ENCODE results near the gene SDHB. TPM values are rescaled to one million over a fixed set of nuclear protein-coding genes. Genes with fewer than 3 reads are reported as not detected.

The SDHB gene
- total and polyA plus RNA-seq, 4 donors: 55.1 to 130 (median 71.7) TPM

DNA sequence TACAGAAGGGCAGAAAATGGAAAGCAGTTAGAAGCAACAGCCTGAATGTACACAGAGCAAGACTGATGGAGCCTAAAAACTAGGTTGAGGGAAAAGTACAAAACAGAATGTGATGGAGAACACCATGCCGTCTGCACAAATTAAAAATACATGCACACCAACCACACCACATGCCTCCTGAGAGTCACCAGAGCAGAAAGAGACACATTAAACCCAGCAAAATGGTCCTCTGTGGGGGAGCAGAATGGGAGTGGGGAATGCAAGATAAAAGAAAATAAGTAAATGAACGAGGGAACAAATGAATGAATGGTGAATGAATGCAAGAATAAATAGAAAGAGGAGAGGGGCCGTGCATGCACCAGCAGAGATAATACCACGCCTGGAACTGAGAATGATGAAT is 41.3 kb upstream of the SDHB start:
- 47 to 67% methylated on average over 4 of the region's 4 CpGs for WGBS, 2 donors
- H3K4me3 ChIP-seq (ENCODE audit: low read length in 2 of 2): no peak overlapping the region
- intact Hi-C loops (cut with DNase I): no loop called here
- ATAC-seq (ENCODE audit: low FRiP score) (no peak), DNase-seq (no peak)
- H3K9me3 ChIP-seq (ENCODE audit: control insufficient read depth, low read length): peaks cover 2% of the 10 kb centered on the region
- H3K4me1 ChIP-seq (ENCODE audit: control insufficient read depth in 1 of 2, insufficient read depth in 2 of 2, low read length in 2 of 2): no peaks in the 10 kb centered on the region
- H3K27ac ChIP-seq (ENCODE audit: low read depth in 1 of 2, low read length in 2 of 2): no peak overlapping the region
- H3K36me3 ChIP-seq (ENCODE audit: control insufficient read depth in 1 of 2, insufficient read depth in 2 of 2, low read length in 1 of 2): no peaks in the 10 kb centered on the region
- no peaks in the 10 kb centered on the region for H3K27me3 ChIP-seq (ENCODE audit: control insufficient read depth in 1 of 2, insufficient read depth in 2 of 2, low read length in 1 of 2)

DNA sequence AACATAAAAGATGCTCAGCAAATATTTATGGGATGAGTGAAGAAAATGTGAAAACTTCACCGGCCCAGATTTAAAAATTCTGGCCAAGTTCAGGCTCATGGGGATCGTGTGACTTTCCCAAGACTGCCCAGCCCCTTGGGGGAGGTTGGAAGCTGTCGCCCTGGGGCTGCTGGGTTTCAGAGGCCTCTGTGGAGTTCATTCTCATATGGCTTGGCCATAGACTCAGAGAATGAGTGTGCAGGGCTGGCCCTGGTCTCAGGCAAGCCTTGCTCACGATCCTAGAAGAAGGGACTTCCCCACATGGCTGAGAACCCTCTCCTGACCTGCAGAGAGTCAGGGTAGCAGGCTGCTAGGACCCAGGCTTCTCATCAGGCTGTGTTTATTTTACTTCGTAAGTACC is 40.8 kb upstream of the SDHB start:
- WGBS, 2 donors: 46 to 51% methylated on average over 5 of the region's 5 CpGs
- no peaks in the 10 kb centered on the region for H3K4me1 ChIP-seq (ENCODE audit: control insufficient read depth in 1 of 2, insufficient read depth in 2 of 2, low read length in 2 of 2)
- intact Hi-C loops (cut with DNase I): no loop called here
- DNase-seq: no peak
- H3K36me3 ChIP-seq (ENCODE audit: control insufficient read depth in 1 of 2, insufficient read depth in 2 of 2, low read length in 1 of 2): no peaks in the 10 kb centered on the region
- no peaks in the 10 kb centered on the region for H3K27me3 ChIP-seq (ENCODE audit: control insufficient read depth in 1 of 2, insufficient read depth in 2 of 2, low read length in 1 of 2)
- no peak overlapping the region for H3K27ac ChIP-seq (ENCODE audit: low read depth in 1 of 2, low read length in 2 of 2)
- ATAC-seq (ENCODE audit: low FRiP score): no peak
- H3K9me3 ChIP-seq (ENCODE audit: control insufficient read depth, low read length): peaks cover 2% of the 10 kb centered on the region
- no peak overlapping the region for H3K4me3 ChIP-seq (ENCODE audit: low read length in 2 of 2)

DNA sequence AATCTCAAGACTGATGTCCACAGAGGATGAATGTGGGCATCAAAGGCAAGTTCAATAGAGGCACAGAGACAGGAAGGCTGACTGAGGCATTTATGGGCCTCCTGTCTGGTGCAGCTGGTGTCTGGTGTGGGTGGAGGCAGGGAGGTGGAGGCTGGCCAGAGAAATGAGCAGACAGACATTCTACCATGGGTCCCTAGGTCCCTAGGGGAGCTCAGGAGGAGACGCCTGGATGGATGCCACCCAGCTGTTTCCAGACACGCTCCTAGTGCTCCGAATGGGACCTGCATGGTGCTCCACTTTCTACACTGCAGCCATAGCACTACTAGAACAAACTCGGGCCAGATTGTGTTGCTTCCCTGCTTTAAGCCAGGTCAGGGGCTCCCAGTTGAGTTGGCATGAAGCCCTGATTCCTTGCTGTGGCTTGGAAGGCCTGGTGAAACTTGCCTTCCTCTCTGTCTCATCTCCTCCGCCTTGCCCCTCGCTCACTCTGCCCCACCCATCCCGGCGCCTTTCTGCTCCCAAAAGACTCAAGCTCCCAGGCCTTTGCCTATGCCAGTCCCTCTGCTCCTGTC is 40.1 kb upstream of the SDHB start:
- no peaks in the 10 kb centered on the region for H3K4me1 ChIP-seq (ENCODE audit: control insufficient read depth in 1 of 2, insufficient read depth in 2 of 2, low read length in 2 of 2)
- no peak overlapping the region for H3K4me3 ChIP-seq (ENCODE audit: low read length in 2 of 2)

DNA sequence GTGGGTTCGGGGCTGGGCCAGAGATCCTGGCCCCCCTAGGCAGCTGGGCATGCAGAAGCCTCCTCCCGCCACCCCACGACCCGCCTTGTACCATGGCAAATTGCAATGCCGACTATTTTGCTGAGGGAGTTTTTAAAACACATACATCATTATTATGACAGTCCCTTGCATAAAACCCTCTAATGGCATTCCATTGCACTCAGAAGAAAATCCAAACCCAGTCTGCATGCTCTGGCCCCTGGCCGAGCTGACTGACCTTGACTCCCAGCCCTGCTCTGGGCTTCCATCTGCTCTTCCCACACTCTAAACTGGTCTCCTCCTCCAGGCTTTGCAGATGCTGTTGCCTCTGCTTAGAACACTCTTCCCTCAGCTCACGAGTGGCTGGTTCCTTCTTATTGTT is 37.4 kb upstream of the SDHB start:
- Histone ChIP-seq H3K36me3 (ENCODE audit: control insufficient read depth in 1 of 2, insufficient read depth in 2 of 2, low read length in 1 of 2) (no peaks in the 10 kb centered on the region), H3K4me1 (ENCODE audit: control insufficient read depth in 1 of 2, insufficient read depth in 2 of 2, low read length in 2 of 2) (no peaks in the 10 kb centered on the region), H3K9me3 (ENCODE audit: control insufficient read depth, low read length) (peaks cover 2% of the 10 kb centered on the region), H3K4me3 (ENCODE audit: low read length in 2 of 2) (no peak overlapping the region), H3K27me3 (ENCODE audit: control insufficient read depth in 1 of 2, insufficient read depth in 2 of 2, low read length in 1 of 2) (no peaks in the 10 kb centered on the region), H3K27ac (ENCODE audit: low read depth in 1 of 2, low read length in 2 of 2) (no peak overlapping the region)
- ATAC-seq (ENCODE audit: low FRiP score) (no peak), DNase-seq (no peak)
- 62 to 70% methylated on average over 7 of the region's 7 CpGs for WGBS, 2 donors
- intact Hi-C loops (cut with DNase I): no loop called here

More for the DNA sequence above, 40.1 kb upstream of the SDHB start:
- DNase-seq: no peak
- no peak for ATAC-seq (ENCODE audit: low FRiP score)
- intact Hi-C loops (cut with DNase I): no loop called here
- Histone ChIP-seq H3K27me3 (ENCODE audit: control insufficient read depth in 1 of 2, insufficient read depth in 2 of 2, low read length in 1 of 2) (no peaks in the 10 kb centered on the region), H3K36me3 (ENCODE audit: control insufficient read depth in 1 of 2, insufficient read depth in 2 of 2, low read length in 1 of 2) (no peaks in the 10 kb centered on the region), H3K9me3 (ENCODE audit: control insufficient read depth, low read length) (peaks cover 2% of the 10 kb centered on the region), H3K27ac (ENCODE audit: low read depth in 1 of 2, low read length in 2 of 2) (no peak overlapping the region)
- 82 to 83% methylated on average over 8 of the region's 8 CpGs for WGBS, 2 donors

DNA sequence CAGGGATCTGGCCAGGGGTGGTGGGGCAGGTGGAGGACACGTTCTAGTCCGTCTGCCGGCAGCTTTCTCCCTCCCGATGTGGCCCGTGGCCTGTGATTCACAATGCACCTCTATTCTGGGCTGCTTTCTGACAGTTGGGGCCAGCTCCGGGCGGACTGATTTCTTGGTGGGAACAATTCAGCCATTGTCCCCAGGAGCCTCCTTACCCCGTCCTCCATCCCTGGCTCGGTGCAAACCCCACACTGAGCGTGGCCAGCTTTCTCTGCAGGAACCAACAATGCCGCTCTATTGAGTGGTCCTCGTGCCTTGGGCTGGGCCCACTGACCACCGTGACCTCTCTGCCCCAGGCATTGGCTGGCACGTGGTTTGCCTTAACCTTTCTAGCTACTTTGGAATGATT is 35.7 kb upstream of the SDHB start:
- intact Hi-C loops (cut with DNase I): no loop called here
- DNase-seq: no peak
- no peaks in the 10 kb centered on the region for H3K27me3 ChIP-seq (ENCODE audit: control insufficient read depth in 1 of 2, insufficient read depth in 2 of 2, low read length in 1 of 2)
- ATAC-seq (ENCODE audit: low FRiP score): no peak
- whole genome bisulfite sequencing, 2 donors: 87 to 89% methylated on average over 14 of the region's 14 CpGs
- H3K4me3 ChIP-seq (ENCODE audit: low read length in 2 of 2): no peak overlapping the region
- no peaks in the 10 kb centered on the region for H3K36me3 ChIP-seq (ENCODE audit: control insufficient read depth in 1 of 2, insufficient read depth in 2 of 2, low read length in 1 of 2)
- peaks cover 2% of the 10 kb centered on the region for H3K9me3 ChIP-seq (ENCODE audit: control insufficient read depth, low read length)
- H3K27ac ChIP-seq (ENCODE audit: low read depth in 1 of 2, low read length in 2 of 2): no peak overlapping the region
- no peaks in the 10 kb centered on the region for H3K4me1 ChIP-seq (ENCODE audit: control insufficient read depth in 1 of 2, insufficient read depth in 2 of 2, low read length in 2 of 2)

DNA sequence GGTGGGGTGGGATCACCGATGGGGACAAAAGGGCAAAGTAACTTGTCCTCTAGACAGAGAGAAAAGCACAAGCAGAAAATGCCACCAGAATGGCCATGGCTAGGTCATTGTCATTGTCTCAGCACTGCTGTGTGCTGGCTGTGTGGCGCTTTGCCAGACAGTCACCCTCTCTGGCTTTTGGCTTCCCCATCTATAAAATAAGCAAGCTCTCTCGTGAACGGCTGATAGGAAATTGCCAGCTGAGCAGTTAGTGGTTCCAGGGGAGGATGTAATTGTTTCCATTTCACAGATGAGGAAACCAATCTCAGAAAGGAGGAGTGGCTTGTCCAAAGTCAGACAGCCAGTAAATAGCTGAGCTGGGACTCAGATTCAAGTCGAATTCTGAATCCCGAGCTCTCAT is 32.9 kb upstream of the SDHB start:
- DNase-seq: no peak
- Histone ChIP-seq H3K4me3 (ENCODE audit: low read length in 2 of 2) (no peak overlapping the region), H3K9me3 (ENCODE audit: control insufficient read depth, low read length) (no peaks in the 10 kb centered on the region), H3K4me1 (ENCODE audit: control insufficient read depth in 1 of 2, insufficient read depth in 2 of 2, low read length in 2 of 2) (no peaks in the 10 kb centered on the region), H3K36me3 (ENCODE audit: control insufficient read depth in 1 of 2, insufficient read depth in 2 of 2, low read length in 1 of 2) (no peaks in the 10 kb centered on the region), H3K27me3 (ENCODE audit: control insufficient read depth in 1 of 2, insufficient read depth in 2 of 2, low read length in 1 of 2) (no peaks in the 10 kb centered on the region), H3K27ac (ENCODE audit: low read depth in 1 of 2, low read length in 2 of 2) (no peak overlapping the region)
- no peak for ATAC-seq (ENCODE audit: low FRiP score)
- intact Hi-C loops (cut with DNase I): no loop called here
- WGBS, 2 donors: 59 to 64% methylated on average over 6 of the region's 6 CpGs

DNA sequence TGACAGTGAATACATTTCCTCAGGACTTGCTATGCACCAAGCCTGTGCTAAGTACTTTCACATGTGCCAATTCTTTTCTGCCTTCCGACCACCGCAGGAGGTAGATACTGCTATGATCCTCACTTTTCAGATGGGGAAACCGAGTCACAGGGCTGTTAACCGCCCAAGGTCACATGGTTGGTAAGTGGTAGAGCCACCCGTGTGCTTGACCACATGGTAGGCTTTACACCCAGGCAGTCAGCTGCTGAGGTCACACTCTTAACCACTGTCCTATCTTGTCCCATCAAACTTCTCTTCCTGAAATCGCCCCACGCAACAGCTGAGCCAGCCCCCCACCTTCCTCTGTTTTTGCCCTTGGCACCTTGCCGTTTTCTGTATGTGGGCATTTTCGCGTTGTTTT is 31.0 kb upstream of the SDHB start:
- Histone ChIP-seq H3K4me3 (ENCODE audit: low read length in 2 of 2) (no peak overlapping the region), H3K36me3 (ENCODE audit: control insufficient read depth in 1 of 2, insufficient read depth in 2 of 2, low read length in 1 of 2) (no peaks in the 10 kb centered on the region), H3K27ac (ENCODE audit: low read depth in 1 of 2, low read length in 2 of 2) (no peak overlapping the region), H3K4me1 (ENCODE audit: control insufficient read depth in 1 of 2, insufficient read depth in 2 of 2, low read length in 2 of 2) (no peaks in the 10 kb centered on the region), H3K27me3 (ENCODE audit: control insufficient read depth in 1 of 2, insufficient read depth in 2 of 2, low read length in 1 of 2) (no peaks in the 10 kb centered on the region), H3K9me3 (ENCODE audit: control insufficient read depth, low read length) (no peaks in the 10 kb centered on the region)
- ATAC-seq (ENCODE audit: low FRiP score): no peak
- DNase-seq: no peak
- 79% methylated on average over 10 of the region's 10 CpGs for WGBS, 2 donors
- intact Hi-C loops (cut with DNase I): no loop called here

DNA sequence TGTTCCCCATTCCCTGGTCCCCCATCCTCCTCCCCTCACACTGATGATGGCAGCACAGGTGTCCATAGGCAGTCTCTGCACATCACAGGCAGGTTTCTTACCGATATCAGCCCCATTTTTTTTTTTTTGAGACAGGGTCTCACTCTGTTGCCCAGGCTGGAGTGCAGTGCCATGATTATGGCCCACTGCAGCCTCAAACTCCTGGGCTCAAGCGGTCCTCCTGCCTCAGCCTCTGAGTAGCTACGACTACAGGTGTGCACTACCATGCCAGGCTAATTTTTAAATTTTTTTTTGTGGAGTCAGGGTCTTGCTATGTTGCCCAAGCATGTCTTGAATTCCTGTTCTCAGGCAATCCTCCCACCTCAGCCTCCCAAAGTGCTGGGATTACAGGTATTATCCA is 28.9 kb upstream of the SDHB start:
- Histone ChIP-seq H3K27me3 (ENCODE audit: control insufficient read depth in 1 of 2, insufficient read depth in 2 of 2, low read length in 1 of 2) (no peaks in the 10 kb centered on the region), H3K4me3 (ENCODE audit: low read length in 2 of 2) (no peak overlapping the region), H3K36me3 (ENCODE audit: control insufficient read depth in 1 of 2, insufficient read depth in 2 of 2, low read length in 1 of 2) (no peaks in the 10 kb centered on the region), H3K27ac (ENCODE audit: low read depth in 1 of 2, low read length in 2 of 2) (no peak overlapping the region), H3K4me1 (ENCODE audit: control insufficient read depth in 1 of 2, insufficient read depth in 2 of 2, low read length in 2 of 2) (no peaks in the 10 kb centered on the region), H3K9me3 (ENCODE audit: control insufficient read depth, low read length) (peaks cover under 1% of the 10 kb centered on the region)
- WGBS, 2 donors: 84 to 85% methylated on average over 3 of the region's 3 CpGs
- no peak for ATAC-seq (ENCODE audit: low FRiP score)
- no peak for DNase-seq
- intact Hi-C loops (cut with DNase I): no loop called here

DNA sequence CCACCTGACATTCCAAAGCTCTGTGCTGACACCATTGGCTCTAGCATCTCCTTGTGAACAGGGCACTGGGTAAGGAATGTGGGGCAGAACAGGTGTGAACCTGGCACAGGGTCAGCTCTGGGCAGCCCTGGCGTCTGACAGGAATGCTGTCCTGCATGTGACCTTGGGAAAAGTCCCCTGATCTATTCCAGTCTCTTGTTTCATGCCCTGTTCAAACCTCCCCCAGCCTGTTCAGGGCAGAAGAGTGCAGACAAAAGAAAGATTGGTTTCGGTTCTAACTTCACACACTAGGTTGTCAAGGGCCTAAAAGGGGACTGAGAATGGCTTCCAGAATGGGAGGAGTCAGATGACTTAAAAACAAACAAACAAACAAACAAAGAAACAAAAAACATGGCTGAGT is 27.6 kb upstream of the SDHB start:
- H3K36me3 ChIP-seq (ENCODE audit: control insufficient read depth in 1 of 2, insufficient read depth in 2 of 2, low read length in 1 of 2): no peaks in the 10 kb centered on the region
- H3K9me3 ChIP-seq (ENCODE audit: control insufficient read depth, low read length): peaks cover 4% of the 10 kb centered on the region
- intact Hi-C loops (cut with DNase I): no loop called here
- ATAC-seq (ENCODE audit: low FRiP score): no peak
- H3K4me3 ChIP-seq (ENCODE audit: low read length in 2 of 2): no peak overlapping the region
- H3K27me3 ChIP-seq (ENCODE audit: control insufficient read depth in 1 of 2, insufficient read depth in 2 of 2, low read length in 1 of 2): no peaks in the 10 kb centered on the region
- H3K27ac ChIP-seq (ENCODE audit: low read depth in 1 of 2, low read length in 2 of 2): no peak overlapping the region
- H3K4me1 ChIP-seq (ENCODE audit: control insufficient read depth in 1 of 2, insufficient read depth in 2 of 2, low read length in 2 of 2): no peaks in the 10 kb centered on the region
- DNase-seq: no peak
- WGBS, 2 donors: 81 to 83% methylated on average over 2 of the region's 2 CpGs
